ENCODE data around the gene HDAC9.

DNA sequence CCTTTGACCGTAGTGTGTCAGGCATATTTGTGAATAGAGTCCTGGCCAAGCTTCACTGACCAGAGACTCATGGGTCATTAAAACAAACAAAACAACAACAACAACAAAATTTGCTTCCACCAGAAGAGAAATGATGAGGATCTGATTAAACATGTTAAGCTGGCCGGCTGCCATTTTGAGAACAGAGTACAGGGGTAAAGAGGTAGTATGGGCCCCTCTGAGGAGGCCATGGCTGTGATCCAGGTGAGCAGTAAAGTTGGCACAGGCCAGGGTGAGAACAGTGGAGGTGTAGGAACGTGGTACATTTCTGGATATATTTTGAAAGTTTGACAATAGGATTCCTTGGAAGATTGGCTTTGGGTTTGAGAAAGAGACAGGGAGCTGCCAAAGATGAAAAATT is 369.4 kb downstream of the HDAC9 start:
- TF ChIP-seq, protein P1, sequence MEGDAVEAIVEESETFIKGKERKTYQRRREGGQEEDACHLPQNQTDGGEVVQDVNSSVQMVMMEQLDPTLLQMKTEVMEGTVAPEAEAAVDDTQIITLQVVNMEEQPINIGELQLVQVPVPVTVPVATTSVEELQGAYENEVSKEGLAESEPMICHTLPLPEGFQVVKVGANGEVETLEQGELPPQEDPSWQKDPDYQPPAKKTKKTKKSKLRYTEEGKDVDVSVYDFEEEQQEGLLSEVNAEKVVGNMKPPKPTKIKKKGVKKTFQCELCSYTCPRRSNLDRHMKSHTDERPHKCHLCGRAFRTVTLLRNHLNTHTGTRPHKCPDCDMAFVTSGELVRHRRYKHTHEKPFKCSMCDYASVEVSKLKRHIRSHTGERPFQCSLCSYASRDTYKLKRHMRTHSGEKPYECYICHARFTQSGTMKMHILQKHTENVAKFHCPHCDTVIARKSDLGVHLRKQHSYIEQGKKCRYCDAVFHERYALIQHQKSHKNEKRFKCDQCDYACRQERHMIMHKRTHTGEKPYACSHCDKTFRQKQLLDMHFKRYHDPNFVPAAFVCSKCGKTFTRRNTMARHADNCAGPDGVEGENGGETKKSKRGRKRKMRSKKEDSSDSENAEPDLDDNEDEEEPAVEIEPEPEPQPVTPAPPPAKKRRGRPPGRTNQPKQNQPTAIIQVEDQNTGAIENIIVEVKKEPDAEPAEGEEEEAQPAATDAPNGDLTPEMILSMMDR (IDR thresholded peaks at IDR 0.05; ENCODE audit: insufficient read depth, low read length, poor library complexity, severe bottlenecking) = no peak
- TF ChIP-seq EZH2phosphoT487 (conservative IDR thresholded peaks at IDR 0.05; ENCODE audit: low read length) = no peak
